ENCODE measurements around the gene SPSB2.

- TF ChIP-seq POLR2AphosphoS5 (IDR thresholded peaks at IDR 0.05; ENCODE audit: low read depth, low read length) (no peak), POLR2A (IDR thresholded peaks at IDR 0.05; ENCODE audit: low read depth, low read length) (no peak)
Measured at GRCh38 chr12:6902448-6902847, 29.3 kb upstream of the SPSB2 start.
